ENCODE results near the gene ABTB1. TPM values are rescaled to one million over a fixed set of nuclear protein-coding genes. Genes with fewer than 3 reads are reported as not detected.

The ABTB1 gene
- total and polyA plus RNA-seq, 2 of the 13 experiments (the other 11 are each of a cell fraction or from before 2014, with no cell fraction given), result 0.42 to 14.5 TPM

DNA sequence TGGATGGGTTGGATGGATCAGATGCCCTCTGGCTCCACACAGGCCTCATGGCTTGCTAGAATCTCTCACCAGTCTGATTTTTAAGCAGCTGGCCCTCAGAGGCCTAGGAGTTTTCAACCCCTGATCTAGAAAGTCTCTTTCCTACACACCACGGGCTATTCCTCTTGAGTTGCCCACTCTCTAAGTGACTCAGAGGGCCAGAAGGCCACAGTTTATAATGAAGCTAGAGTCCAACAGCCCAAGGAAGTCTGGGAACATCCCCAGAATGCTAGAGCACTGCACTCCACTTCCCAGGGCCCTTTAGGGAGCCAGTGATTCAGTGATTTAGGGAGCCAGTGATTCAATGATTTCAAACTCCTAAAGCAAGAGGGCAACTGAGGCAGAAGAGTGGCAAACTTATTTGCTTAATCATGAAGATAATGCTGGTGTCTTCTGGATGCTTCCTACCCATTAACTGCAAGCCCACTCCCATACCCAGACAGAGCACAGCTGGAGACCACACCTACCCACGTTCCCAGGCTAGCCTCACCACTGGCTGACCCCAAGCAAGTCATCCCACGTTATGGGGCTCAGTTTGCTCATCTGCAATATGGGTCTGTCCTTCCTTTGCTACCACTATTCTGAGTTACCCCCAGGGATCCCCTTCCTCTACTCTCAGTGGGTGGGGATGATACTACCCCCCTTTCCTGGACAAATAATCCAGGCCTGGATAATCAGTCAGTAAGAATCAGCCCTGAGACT is 36.7 kb downstream of the ABTB1 start:
- 0% methylated on average over 3 of the region's 3 CpGs for WGBS (ENCODE audit: low lambda C conversion rate)
- BruUV-seq (replicated peaks), result no TSS peak

DNA sequence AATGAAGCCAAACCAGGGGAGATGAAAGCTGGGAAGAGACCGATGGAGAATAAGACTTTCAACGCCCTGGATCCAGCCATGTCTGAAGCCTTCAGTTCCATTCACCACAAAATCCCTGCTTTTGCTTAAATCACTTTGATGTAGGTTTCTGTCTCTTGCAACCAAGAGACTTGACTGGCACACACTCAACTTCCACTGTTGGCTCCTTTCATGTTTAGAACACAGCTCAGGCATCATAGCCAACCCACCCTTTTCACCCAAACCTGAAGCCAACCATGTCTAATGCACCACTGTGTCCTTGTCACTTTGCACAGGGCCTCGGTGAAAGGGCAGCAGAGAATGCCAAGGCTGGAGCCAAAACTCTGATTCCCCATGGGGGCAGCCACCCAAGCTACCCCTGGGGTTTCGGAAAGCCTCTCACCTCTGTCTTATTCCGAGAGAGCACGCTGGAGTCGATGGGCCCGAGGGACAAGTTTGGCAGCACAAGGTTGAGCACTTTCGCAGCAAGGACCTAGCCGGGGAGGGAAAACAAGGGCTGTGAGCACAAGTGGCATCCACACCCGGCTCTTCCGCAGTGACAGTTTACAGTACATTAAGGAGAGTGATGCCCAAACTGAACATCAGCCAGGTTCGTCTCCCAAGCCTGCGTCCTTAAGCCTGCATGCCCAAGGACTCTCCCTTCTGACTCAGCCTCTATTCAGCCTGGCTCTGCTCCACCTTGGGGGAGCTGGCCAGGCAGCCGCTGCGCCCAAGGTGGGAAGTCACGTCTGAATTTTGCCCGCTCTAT is 37.6 kb downstream of the ABTB1 start:
- no peak for FAIRE-seq
- POLR2A ChIA-PET, result no interaction called here
- TF ChIP-seq, protein P1, sequence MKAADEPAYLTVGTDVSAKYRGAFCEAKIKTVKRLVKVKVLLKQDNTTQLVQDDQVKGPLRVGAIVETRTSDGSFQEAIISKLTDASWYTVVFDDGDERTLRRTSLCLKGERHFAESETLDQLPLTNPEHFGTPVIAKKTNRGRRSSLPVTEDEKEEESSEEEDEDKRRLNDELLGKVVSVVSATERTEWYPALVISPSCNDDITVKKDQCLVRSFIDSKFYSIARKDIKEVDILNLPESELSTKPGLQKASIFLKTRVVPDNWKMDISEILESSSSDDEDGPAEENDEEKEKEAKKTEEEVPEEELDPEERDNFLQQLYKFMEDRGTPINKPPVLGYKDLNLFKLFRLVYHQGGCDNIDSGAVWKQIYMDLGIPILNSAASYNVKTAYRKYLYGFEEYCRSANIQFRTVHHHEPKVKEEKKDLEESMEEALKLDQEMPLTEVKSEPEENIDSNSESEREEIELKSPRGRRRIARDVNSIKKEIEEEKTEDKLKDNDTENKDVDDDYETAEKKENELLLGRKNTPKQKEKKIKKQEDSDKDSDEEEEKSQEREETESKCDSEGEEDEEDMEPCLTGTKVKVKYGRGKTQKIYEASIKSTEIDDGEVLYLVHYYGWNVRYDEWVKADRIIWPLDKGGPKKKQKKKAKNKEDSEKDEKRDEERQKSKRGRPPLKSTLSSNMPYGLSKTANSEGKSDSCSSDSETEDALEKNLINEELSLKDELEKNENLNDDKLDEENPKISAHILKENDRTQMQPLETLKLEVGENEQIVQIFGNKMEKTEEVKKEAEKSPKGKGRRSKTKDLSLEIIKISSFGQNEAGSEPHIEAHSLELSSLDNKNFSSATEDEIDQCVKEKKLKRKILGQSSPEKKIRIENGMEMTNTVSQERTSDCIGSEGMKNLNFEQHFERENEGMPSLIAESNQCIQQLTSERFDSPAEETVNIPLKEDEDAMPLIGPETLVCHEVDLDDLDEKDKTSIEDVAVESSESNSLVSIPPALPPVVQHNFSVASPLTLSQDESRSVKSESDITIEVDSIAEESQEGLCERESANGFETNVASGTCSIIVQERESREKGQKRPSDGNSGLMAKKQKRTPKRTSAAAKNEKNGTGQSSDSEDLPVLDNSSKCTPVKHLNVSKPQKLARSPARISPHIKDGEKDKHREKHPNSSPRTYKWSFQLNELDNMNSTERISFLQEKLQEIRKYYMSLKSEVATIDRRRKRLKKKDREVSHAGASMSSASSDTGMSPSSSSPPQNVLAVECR (CRISPR knock-in tag; IDR thresholded peaks at IDR 0.05; ENCODE audit: borderline replicate concordance), result no peak
- TF ChIP-seq ZNF260 (CRISPR knock-in tag; IDR thresholded peaks at IDR 0.05; ENCODE audit: borderline replicate concordance, low read depth) (no peak), ZNF773 (CRISPR knock-in tag; IDR thresholded peaks at IDR 0.05; ENCODE audit: borderline replicate concordance) (no peak), ZNF790 (CRISPR knock-in tag; IDR thresholded peaks at IDR 0.05; ENCODE audit: borderline replicate concordance) (no peak), ATF1 (CRISPR knock-in tag; IDR thresholded peaks at IDR 0.05) (no peak)
- TF ChIP-seq, protein P2, sequence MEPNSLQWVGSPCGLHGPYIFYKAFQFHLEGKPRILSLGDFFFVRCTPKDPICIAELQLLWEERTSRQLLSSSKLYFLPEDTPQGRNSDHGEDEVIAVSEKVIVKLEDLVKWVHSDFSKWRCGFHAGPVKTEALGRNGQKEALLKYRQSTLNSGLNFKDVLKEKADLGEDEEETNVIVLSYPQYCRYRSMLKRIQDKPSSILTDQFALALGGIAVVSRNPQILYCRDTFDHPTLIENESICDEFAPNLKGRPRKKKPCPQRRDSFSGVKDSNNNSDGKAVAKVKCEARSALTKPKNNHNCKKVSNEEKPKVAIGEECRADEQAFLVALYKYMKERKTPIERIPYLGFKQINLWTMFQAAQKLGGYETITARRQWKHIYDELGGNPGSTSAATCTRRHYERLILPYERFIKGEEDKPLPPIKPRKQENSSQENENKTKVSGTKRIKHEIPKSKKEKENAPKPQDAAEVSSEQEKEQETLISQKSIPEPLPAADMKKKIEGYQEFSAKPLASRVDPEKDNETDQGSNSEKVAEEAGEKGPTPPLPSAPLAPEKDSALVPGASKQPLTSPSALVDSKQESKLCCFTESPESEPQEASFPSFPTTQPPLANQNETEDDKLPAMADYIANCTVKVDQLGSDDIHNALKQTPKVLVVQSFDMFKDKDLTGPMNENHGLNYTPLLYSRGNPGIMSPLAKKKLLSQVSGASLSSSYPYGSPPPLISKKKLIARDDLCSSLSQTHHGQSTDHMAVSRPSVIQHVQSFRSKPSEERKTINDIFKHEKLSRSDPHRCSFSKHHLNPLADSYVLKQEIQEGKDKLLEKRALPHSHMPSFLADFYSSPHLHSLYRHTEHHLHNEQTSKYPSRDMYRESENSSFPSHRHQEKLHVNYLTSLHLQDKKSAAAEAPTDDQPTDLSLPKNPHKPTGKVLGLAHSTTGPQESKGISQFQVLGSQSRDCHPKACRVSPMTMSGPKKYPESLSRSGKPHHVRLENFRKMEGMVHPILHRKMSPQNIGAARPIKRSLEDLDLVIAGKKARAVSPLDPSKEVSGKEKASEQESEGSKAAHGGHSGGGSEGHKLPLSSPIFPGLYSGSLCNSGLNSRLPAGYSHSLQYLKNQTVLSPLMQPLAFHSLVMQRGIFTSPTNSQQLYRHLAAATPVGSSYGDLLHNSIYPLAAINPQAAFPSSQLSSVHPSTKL (CRISPR knock-in tag; IDR thresholded peaks at IDR 0.05), result no peak

More for the DNA sequence above, 36.7 kb downstream of the ABTB1 start:
- no peak overlapping the region for H3K9ac ChIP-seq (ENCODE audit: insufficient read depth, low read depth, low read length)
- POLR2A ChIA-PET, result no interaction called here
- H3K4me2 ChIP-seq (ENCODE audit: low read depth, low read length), result no peak overlapping the region
- no peak overlapping the region for H2AFZ ChIP-seq (ENCODE audit: low read length)
- H3K79me2 ChIP-seq (ENCODE audit: insufficient read depth, low read length), result no peaks in the 10 kb centered on the region
- no peaks in the 10 kb centered on the region for H3K9me3 ChIP-seq (ENCODE audit: low read length)
- intact Hi-C loops (cut with micrococcal nuclease; ENCODE audit: unreplicated experiment) (no loop called here), in situ Hi-C loops (cut with HindIII; ENCODE audit: extremely low pct_ligation_motif_present, low pct_unique_long_range_greater_than_20kb) (no loop called here)
- CTCF ChIA-PET (ENCODE audit: low intra/inter-chr PET ratio, low total read pairs), result no interaction called here
- no peak overlapping the region for H3K27ac ChIP-seq (ENCODE audit: extremely low read length, insufficient read depth, low read length)
- H3K4me3 ChIP-seq (replicated peaks in 1 of 3; ENCODE audit: insufficient read depth in 1 of 3, low read depth in 2 of 3, low read length in 3 of 3), result no peak overlapping the region
- no peak for DNase-seq (ENCODE audit: low spot score)
- peak; percentile 38; the same call in 1 of the 2 replicates for TF ChIP-seq ZNF629 (CRISPR knock-in tag; conservative IDR thresholded peaks at IDR 0.05)
- no peak for TF ChIP-seq ZSCAN22 (CRISPR knock-in tag; IDR thresholded peaks at IDR 0.05)
- H4K20me1 ChIP-seq (ENCODE audit: insufficient read depth, low read length), result no peaks in the 10 kb centered on the region
- peaks cover 4 to 49% of the 10 kb centered on the region in 2 experiments for H3K27me3 ChIP-seq (ENCODE audit: control insufficient read depth in 1 of 2, insufficient read depth in 2 of 2, low read length in 2 of 2)
- H3K4me1 ChIP-seq (ENCODE audit: insufficient read depth, low read length), result no peaks in the 10 kb centered on the region
- ATAC-seq, result no peak
- no peaks in the 10 kb centered on the region for H3K36me3 ChIP-seq (replicated peaks in 1 of 2; ENCODE audit: control insufficient read depth in 1 of 2, insufficient read depth in 2 of 2, low read length in 2 of 2)
- no peak for FAIRE-seq

More for the DNA sequence above, 37.6 kb downstream of the ABTB1 start:
- no peak overlapping the region for H2AFZ ChIP-seq (ENCODE audit: low read length)
- intact Hi-C loops (cut with micrococcal nuclease; ENCODE audit: unreplicated experiment) (no loop called here), in situ Hi-C loops (cut with HindIII; ENCODE audit: extremely low pct_ligation_motif_present, low pct_unique_long_range_greater_than_20kb) (no loop called here)
- H3K9me3 ChIP-seq (ENCODE audit: low read length), result no peaks in the 10 kb centered on the region
- H3K4me3 ChIP-seq (replicated peaks in 1 of 3; ENCODE audit: insufficient read depth in 1 of 3, low read depth in 2 of 3, low read length in 3 of 3), result no peak overlapping the region
- no peaks in the 10 kb centered on the region for H3K4me1 ChIP-seq (ENCODE audit: insufficient read depth, low read length)
- no peak overlapping the region for H3K27ac ChIP-seq (ENCODE audit: extremely low read length, insufficient read depth, low read length)
- no TSS peak for BruUV-seq (replicated peaks)
- H3K27me3 ChIP-seq (ENCODE audit: control insufficient read depth in 1 of 2, insufficient read depth in 2 of 2, low read length in 2 of 2), result peaks cover 4 to 57% of the 10 kb centered on the region in 2 experiments
- ATAC-seq (no peak), DNase-seq (ENCODE audit: low spot score) (no peak)
- no peaks in the 10 kb centered on the region for H3K79me2 ChIP-seq (ENCODE audit: insufficient read depth, low read length)
- no peak overlapping the region for H3K9ac ChIP-seq (ENCODE audit: insufficient read depth, low read depth, low read length)
- WGBS (ENCODE audit: low lambda C conversion rate), result 44% methylated on average over 9 of the region's 18 CpGs
- no peaks in the 10 kb centered on the region for H3K36me3 ChIP-seq (replicated peaks in 1 of 2; ENCODE audit: control insufficient read depth in 1 of 2, insufficient read depth in 2 of 2, low read length in 2 of 2)
- no peak overlapping the region for H3K4me2 ChIP-seq (ENCODE audit: low read depth, low read length)
- H4K20me1 ChIP-seq (ENCODE audit: insufficient read depth, low read length), result no peaks in the 10 kb centered on the region
- CTCF ChIA-PET (ENCODE audit: low intra/inter-chr PET ratio, low total read pairs), result no interaction called here

Data from HepG2 (cell line).